DMS79 (cell line): ENCODE results near the gene TXNDC5.

Experiments
- DNase-seq: peaks from one replicate; lab custom pipeline; 2025; lab: John Stamatoyannopoulos, UW

TXNDC5 gene

DNA sequence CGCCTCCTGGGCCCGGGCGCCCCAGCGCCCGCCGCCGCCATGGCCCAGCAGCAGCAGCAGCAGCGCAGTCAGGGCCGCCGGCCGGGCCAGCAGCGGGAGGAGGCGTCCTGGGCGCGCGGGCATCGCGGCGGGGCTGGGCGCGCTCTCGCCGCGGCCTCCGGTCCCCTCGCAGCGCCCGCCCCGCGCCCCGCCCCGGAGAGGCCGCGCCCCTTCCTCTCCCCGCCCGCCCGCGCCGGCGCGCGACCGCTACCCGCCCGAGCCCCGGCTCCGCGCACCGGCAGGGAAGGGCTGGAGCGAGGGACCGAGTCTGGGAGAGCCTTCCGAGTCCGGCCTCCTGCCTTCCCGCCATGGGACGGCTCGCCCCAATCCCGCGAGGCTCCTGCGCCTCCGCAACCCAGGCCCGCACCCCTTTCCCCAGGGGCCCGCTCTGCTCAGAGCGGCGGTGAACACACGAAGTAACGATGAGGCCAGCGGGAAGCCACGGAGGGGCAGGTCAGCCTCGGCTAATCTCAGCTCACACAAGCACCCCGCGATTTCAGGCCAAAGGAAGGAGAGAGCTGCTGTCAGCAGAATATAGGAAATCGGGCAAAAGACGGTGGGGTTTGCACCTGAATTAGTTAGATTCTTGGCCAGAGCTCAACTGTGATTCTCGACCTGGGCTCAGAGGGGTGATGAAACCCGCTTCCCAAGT, at the start of gene TXNDC5:
TSS of gene TXNDC5 (minus strand) at position 135 of the 691 bp plus-strand sequence. CDS start at position 123, 12 bp downstream.
- DNase-seq = no peak

DNA sequence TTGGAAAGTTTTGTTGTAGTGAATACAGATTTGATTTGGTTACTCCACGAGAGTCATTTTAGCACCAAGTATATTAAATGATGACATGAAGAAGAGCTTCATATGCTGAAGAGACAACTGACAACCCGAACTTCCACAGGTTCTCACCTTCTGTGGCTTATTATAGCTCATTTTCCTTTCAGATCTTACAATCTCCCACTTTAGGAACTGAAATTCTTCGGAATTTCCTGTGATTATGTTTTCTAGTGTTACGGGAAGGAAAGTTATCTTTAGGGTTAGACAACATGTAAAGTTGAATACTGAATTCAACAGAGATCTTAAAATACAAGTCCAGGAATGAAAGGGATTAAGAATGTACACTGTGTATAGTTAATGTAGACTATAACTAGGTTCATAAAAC, 49.6 kb upstream of the TXNDC5 start:
- DNase-seq = no peak

DNA sequence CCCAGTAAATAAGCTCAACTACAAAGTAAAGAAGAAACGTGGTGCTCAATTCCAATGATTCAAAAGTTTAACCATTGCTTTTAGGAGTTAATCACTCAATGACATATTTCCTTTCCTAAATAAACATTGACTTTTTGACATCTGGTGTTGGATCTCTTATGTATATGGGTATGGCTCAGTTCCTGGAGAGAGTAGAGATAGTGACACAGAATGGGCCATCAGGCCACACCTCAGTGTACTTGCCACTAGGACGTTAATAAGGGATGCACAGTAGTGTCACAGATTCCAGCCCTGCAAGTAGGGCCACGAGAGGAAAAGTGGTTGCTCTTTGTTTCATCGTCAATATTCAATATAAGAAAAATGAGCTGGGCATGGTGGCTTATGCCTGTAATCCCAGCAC, 48.9 kb upstream of the TXNDC5 start:
- DNase-seq = no peak

DNA sequence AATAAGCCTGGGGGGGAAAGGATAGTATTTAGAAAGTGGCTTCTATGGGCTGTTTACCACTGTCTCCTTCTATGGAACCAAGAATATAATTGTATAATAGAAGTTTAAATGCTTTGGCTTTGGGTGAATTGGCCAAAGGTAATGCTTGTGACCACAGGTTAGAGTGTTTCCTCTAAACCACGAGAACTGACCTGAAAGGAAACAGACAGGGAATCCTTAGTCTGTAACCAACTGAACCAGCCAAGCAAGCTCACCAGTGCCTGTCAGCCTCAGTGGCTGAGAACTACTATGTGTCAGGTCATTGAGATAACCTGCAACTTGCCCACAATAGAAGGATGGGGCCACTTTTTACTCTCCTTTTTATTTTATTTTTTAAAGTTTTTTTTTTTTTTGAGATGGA, 47.9 kb upstream of the TXNDC5 start:
- no peak for DNase-seq

DNA sequence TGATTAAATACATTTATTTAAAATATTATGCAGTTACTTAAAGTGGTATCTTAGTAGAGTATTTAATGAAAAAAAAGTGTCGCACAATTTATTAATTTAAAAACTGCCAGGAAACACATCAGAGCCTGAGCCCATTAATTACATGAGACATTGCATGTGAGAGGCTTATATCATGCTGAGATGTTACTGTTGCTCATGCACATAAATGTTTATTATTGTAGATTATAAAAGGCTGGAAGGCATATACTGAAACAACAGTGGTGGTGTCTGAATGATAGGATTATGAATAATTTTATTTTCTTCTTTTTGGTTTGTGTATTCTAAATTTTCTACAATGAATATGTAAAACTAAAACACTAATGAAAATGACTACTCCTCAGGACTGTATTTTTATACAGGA, 45.7 kb upstream of the TXNDC5 start:
- no peak for DNase-seq

DNA sequence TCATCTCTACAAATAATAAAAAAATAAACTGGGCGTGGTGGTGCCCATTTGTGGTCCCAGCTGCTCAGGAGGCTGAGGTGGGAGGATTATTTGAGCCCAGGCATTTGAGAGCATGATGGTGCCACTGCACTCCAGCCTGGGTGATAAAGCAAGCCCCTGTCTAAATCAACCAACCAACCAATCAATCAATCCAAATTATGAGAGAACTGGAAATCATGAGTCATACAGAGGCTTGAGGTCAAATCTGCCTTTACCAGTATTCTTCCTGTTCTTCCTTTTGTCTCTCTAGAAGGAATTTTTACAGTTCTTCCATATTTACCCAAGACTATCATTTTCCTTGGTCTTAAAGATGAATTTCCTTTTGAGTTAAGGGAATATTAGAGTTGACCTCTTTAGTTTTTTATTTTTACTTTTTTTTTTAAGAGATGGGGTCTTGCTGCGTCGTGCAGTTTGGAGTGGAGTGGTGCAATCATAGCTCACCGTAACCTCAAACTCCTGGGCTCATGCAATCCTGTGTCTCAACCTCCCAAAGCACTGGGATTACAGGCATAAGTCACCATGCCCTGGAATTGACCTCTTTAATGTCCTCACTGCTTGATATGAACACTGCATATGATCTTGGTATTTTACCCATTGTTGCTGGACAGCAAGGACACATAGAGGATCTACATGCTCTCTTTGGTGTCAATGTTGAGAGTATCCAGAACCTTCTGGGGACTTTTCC, 44.1 kb upstream of the TXNDC5 start:
- DNase-seq = no peak

DNA sequence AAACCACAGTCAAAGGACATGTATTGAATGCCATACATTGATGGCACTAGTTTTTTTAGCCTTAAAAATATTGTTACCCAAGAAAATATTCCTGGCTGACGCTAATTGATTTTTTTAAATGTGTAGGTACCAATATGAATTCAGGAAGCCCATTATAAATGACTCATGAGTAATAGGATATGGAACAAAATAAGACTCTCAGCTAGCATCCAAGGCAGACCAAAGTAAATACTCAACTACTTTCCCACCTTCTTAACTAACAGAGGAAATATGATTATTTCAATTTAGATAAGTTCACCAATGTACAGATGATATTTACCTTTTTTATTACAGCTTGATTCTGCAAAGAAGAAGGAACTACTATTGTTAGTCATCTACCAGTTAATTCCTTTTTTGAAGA, 43.2 kb upstream of the TXNDC5 start:
- no peak for DNase-seq

DNA sequence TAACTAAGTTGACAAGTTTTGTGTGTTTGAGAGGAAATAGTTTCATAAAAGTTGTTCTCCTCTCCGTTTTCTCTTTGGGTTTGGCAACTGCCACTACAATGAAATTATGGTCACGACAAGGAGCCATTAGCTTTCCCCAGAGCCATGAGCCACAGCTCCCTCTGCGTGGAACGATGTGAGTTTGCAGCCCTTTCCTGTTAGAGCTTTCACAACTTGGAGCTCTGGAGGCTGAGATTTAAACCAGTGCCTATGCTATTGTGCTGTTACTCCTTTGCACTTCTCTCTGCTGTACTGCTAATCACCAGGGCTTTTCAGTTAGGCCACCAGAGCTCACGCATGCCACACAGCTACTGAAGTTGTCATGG, 29.3 kb upstream of the TXNDC5 start:
- DNase-seq = no peak

DNA sequence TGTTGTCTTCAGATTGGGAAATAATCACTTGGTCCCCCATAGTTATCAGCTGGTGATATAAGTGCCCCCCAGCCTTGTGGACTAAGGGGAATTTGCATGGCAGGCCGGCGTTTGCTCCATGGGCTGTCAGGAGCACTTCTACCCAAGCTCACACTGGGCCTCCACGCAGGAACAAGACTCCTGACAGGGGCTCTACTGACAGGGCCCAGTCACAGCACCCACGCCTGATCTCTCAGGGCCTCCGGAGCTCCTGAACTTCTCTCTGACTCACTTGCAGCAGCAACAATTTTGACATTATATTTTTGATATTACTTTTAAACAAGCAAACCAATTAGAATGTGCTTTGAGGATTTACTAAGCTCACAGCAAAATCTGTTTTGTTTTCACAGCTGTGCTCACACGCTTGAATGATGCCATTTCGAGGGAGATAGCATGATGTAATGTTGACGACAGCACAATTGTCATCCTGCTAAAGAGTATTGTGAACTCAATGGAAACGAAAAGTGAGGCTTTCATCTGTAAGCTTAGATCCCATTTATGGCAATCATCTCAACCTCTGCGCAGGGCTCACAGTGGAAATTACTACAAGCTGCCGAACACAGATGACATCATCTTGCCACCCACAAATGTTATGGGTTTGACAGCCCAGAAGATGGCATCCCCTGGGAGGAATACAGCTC, 28.7 kb upstream of the TXNDC5 start:
- DNase-seq = no peak

DNA sequence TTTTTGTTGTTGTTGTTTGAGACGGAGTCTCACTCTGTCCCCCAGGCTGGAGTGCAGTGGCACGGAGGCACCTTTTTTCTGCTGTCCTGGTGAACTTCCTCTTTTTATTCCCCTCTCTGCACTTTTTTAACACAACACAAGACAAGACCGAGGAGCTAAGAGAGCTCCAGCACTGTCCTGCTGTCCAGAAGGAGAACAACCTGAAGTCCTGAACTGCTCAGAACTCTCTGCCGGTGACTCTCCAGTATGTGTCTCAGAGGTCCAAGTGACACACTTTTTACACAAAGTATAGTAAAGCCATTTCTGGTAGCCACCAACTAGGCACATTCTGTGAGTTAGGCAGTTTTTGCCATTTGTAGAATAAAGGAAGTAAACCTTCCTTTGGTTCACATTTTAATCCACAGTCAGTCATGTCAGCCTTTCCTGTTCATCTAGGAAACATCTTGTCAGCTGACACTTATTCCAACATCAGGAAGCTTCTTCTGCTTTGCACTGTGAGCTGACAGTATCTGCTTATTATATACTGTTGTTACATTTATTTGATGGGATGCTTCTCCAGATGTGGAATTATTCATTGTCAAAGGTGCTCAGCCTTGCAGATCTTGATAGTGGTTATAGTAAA, 28.1 kb upstream of the TXNDC5 start:
- no peak for DNase-seq

DNA sequence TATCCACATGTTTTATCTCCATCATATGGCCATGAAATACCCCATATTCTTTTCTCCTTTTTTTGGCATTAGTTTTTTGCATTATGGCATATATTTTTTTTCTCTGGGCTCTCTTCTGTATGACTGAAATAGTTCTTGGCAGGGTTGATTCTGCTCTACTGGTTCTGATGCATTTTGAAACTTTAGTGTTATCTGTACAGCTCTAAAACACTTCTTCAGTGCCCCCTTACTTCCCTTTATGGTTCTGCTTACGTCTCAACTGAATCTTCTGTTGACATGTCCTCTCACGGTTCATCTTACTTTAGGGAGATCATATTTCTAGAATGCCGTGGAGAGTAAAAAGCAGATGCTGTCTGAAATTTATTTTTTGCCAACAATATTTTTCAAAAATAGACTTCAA, 23.2 kb upstream of the TXNDC5 start:
- DNase-seq = no peak

DNA sequence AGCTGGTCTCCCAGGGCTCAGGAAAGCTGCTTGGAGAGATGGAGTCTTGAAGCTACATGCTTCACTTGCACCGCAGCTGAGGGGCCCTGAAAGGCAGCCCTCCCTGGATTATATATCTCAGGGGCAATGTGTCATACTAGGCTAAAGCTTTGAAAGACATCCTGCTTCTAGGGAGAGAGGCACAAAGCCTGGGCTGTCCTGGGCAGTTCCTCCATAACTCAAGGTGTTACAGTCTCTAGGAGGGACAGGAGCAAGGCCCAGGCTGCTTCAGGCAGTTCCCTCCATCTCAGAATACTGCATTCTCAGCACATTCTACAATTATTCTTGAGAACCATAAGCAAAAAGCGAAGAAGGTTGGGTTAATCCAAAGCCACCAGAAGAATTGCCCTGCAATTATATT, 22.0 kb upstream of the TXNDC5 start:
- no peak for DNase-seq

DNA sequence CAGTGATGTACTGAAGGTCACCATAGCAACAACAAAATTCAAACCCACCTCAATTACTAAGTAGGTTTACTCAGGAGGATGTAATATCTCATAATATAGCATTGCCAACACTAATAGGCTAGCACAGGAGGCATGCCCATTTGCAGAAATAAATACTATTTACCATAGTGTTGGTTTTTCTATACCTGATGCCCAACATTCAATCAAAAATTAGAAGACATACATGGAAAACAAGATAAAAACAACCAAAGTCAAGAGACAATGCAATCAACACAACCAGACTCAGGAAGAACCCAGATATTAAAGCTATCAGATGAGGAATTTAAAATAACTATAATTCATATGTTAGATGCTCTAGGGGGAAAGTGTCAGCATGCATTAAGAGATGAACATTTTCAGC, 14.3 kb upstream of the TXNDC5 start:
- DNase-seq = no peak

DNA sequence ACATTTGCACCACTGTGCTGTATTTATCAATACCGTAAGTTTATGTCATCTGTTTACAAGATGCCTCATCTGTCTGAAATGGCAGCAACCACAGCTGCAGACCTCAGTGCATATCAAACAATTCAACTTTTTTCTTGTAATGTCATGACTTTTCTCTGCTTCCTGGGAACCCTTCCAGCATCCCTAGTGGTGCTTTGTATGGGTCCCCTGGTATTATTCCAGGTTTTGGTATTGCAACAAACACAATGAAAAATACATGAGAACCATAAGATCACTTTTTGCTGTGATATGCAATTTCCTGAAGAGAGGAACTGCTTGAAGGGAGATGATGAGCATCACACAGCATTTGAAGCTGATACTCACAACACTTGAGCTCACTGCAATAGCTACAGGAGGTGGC, 12.0 kb upstream of the TXNDC5 start:
- DNase-seq = no peak

DNA sequence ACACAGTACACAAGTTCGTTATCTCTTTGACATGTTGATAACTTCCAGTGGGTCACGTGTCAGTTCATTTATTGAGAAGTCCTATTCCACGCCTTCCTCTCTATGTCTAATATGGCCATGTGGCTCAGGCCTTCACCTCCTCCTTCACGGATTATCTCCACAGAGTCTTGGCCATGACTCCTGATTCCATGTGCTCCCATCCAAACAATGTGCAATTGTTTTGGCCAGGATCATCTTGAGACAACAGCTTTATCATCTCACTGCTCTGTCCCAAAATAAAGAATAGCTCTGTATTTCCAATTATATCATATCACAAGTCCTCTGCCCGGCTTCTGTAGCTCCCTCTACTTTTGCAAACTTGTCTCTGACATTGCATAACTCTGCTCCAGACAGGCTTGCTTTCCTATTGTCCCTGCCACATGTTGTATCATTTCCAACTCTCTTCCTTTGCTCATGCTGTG, 11.1 kb upstream of the TXNDC5 start:
- no peak for DNase-seq

DNA sequence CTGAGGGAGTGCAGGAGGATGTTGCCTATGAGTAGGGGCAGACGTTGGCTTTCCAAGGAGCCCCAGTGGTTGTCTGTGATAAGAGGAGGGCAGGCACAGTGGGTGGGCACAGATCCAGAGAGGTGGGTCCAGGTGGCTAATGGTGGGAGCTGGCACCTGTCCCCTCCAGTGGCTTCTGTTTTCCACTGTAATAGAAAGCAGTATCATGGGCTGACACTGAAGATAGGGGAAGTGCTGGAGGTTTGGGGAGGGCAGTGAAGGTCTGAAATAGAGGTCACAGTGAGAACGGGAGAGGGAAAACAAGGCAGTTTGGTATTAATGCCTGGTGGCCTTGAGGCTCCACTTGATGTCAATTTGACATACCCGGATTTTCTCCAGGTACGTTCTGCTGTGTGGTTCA, 10.5 kb upstream of the TXNDC5 start:
- DNase-seq = no peak

DNA sequence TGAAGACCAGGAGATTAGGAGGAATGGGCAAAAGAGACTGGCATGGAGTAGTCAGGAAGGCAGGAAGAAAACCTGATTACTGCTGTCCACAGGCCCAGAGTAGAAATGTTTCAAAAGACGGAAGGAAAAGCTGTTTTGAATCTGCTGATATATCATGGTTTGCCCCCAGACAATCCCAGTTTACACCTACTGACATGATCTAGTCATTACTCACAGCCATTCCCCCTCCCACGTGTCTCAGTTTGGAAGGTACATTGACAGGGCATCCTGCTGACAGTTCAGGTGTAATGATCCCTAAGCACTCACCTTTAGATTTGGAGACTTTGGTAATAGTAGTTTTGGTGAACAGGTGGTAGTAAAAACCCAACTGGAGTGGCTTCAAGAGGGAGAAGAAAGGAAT, 9.8 kb upstream of the TXNDC5 start:
- no peak for DNase-seq

DNA sequence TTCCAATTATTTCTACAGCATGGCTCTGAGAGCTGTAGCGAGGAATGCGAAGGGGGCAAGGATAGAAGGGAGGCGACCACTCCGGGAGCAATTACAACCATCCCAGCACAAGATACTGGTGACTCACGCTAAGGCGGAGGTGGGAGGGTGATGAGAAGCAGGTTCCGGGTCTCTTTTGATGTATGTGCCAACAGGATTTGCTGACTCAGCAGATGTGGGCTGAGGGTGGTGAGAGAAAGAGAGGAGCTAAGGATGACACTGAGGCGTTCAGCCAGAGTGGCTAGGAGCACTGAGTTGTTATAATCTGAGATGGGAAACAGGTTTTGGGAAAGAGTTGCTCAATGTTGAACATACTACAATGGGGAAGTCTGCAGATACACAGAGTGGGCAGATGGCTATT, 9.3 kb upstream of the TXNDC5 start:
- DNase-seq = no peak

DNA sequence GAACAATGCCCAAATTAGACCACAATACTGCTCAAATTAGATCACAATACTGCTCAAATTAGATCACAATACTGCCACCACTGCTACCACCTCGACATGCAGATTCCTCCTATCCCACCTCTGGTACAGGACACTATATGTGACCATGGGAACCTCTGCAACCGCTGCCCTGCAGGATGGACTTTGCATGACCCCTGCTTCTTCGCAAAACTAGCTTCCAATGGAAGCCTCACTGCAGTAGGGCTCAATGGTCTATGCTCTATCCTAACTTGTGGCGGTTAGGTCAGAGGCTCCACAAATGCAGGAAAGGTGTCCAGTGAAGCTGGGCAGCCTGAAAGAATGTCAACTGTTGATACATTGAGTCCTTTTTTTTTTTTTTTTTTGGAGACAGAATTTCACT, 7.8 kb upstream of the TXNDC5 start:
- no peak for DNase-seq

DNA sequence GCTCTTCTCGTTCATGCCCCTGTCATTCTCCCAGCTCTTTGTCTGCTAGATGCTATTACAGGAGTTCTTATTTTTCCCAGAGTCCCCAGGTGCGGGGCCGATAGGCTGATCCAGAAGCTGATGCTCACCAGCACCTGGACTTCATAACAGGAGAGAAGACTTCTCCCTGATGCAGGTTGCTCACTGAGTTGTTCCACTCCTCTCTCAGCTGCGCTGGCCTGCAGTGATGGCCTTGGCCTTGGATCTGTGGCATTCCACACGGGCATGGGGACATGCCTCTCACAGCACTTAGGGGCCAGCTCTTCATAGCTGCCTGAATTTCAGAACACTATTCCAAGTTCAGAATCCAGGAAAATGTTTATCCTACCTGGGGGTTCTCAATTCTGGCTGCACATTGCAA, 7.1 kb upstream of the TXNDC5 start:
- DNase-seq = no peak

DNA sequence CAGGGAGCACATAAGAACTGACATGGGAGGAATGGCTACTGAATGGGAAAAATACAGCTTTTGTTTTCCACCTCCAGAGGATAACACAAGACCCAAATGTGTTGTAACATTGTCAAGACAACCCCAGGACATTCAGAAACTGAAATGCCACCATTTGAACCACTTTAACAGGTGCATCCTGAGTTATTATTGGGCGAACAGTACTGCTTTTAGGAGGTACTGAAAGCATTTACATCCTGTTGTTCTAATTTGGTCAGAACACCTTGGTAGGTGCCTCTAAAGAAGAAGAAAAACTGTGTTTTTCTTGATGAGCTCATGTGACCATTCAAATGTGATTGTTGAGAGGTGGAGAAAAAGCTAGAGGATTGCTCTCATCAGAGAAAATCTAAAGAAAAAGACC, 6.4 kb upstream of the TXNDC5 start:
- DNase-seq = no peak

DNA sequence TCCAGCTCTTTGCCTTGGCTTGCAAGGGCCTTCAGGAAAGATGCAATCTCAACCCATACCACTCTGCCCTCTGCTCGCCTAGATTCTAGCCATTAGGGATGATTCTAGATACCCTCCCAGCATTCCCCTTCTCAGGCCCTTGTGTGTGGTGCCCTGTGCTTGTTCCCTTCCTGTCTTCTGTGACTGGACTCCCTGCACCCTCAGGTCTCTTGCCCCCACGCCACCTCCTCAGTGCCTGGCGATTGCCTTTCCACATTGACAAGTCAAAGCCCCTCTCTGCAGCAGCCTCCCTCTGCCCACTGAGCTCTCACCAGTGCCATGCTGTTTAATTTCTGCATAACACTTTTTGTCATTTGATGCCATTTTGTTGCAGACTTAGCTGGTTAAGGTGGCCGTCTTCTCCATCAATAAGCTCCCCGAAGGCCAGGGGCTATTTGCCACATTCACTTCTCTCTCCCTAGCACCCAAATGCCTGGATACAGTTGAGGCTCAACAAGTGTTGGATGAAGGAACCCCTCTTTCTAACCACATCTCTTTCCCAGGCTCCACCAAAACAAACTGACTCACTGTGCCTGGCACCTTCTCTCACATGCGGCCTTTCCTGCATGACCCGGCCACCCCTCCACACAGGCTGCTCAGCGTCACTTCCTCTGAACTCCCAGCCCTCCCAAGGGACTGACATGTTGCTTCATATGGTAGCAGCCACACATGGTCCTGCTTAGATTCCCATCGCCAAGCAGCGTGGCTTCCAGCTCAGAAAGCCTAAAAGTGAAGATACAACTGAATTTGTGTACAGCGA, 4.6 kb upstream of the TXNDC5 start:
- no peak for DNase-seq
